H1 (cell line): ENCODE results near the gene ADGRB3. TPM values are rescaled to one million over a fixed set of nuclear protein-coding genes. Genes with fewer than 3 reads are reported as not detected.
A peak's percentile ranks its signal among the peaks of the same experiment; 100 is the strongest.

Experiments used
- CTCF ChIA-PET: fragments of 300-600 bp; sonication (Branson Sonifier 250); formaldehyde crosslinking; loops from one replicate; lab custom pipeline; 2021; ENCODE audit not compliant: partially characterized antibody; lab: Charles Lee
- POLR2A ChIA-PET: fragments of 300-600 bp; sonication (Branson Sonifier 250); formaldehyde crosslinking; loops from one replicate; lab custom pipeline; 2021; ENCODE audit warnings: inconsistent platforms; ENCODE audit not compliant: partially characterized antibody; lab: Charles Lee
- DNase-seq, 2 experiments: peaks; one replicate each; pipeline versions ENCODE4 v3.0.0 to v3.0.0-alpha.2; 2010 to 2022; ENCODE audit warnings: low spot score in 2 of 2, low read depth in 1 of 2, mixed read lengths in 1 of 2
- FAIRE-seq: peaks from 2 replicates; lab custom pipeline; 2011; peaks lifted over from hg19 to GRCh38; lab: Jason Lieb, UNC
- H2AFZ ChIP-seq: 2 replicates; pipeline ENCODE4 v1.8.1; 2012; ENCODE audit warnings: low read length, inconsistent platforms
- H2AK5ac ChIP-seq: 2 replicates; pipeline ENCODE4 v1.6.1; 2013; ENCODE audit warnings: low read depth, low read length
- H2BK120ac ChIP-seq: replicated peaks from 2 replicates; pipeline ENCODE3; 2013; ENCODE audit warnings: low read depth, low read length, inconsistent platforms
- H2BK12ac ChIP-seq: 2 replicates; pipeline ENCODE4 v1.6.1; 2013; ENCODE audit warnings: low read depth, low read length
- H2BK15ac ChIP-seq: 2 replicates; pipeline ENCODE4 v1.6.1; 2013; ENCODE audit warnings: low read length
- H2BK20ac ChIP-seq: 2 replicates; pipeline ENCODE4 v1.6.1; 2013; ENCODE audit warnings: low read length
- H2BK5ac ChIP-seq: 2 replicates; pipeline ENCODE4 v1.6.1; 2013; ENCODE audit warnings: low read depth, low read length
- H3K14ac ChIP-seq: 2 replicates; pipeline ENCODE4 v1.6.1; 2013; ENCODE audit warnings: inconsistent platforms; ENCODE audit not compliant: insufficient read length
- H3K18ac ChIP-seq: 2 replicates; pipeline ENCODE4 v1.6.1; 2013; ENCODE audit warnings: low read length; ENCODE audit errors: extremely low read depth
- H3K23ac ChIP-seq: 2 replicates; pipeline ENCODE4 v1.6.1; 2013; ENCODE audit warnings: inconsistent platforms; ENCODE audit not compliant: insufficient read length
- H3K23me2 ChIP-seq: 2 replicates; pipeline ENCODE4 v1.6.1; 2013; ENCODE audit warnings: low read depth, low read length
- H3K27ac ChIP-seq: 2 replicates; pipeline ENCODE4 v1.6.1; 2011; ENCODE audit warnings: low read depth, low read length, inconsistent platforms
- H3K27me3 ChIP-seq, 4 experiments: replicated peaks in 1 of 4; 1 replicate in 1 of 4; 2 replicates in 3 of 4; pipeline versions ENCODE4 v1.6.1 to v1.8.1; 2011 to 2013; ENCODE audit warnings: low read length in 3 of 4, mild to moderate bottlenecking in 3 of 4, inconsistent platforms in 2 of 4, mixed read lengths in 2 of 4, moderate library complexity in 1 of 4; ENCODE audit not compliant: control insufficient read depth in 3 of 4, insufficient read depth in 3 of 4; ENCODE audit errors: extremely low read depth in 1 of 4
- H3K36me3 ChIP-seq, 4 experiments: 2 replicates each; pipeline versions ENCODE4 v1.6.1 to v1.8.1; 2011 to 2013; ENCODE audit warnings: mild to moderate bottlenecking in 4 of 4, low read length in 3 of 4, moderate library complexity in 2 of 4, control low read depth in 1 of 4, inconsistent platforms in 1 of 4; ENCODE audit not compliant: insufficient read depth in 4 of 4, control insufficient read depth in 2 of 4
- H3K4ac ChIP-seq: replicated peaks from 2 replicates; pipeline ENCODE3; 2013; ENCODE audit warnings: low read length, low read depth, mixed read lengths, inconsistent platforms; ENCODE audit not compliant: insufficient read length
- H3K4me1 ChIP-seq, 4 experiments: replicated peaks in 1 of 4; 1 replicate in 1 of 4; 2 replicates in 3 of 4; pipeline versions ENCODE4 v1.6.1 to v1.8.1; 2011 to 2013; ENCODE audit warnings: low read length in 3 of 4, inconsistent platforms in 2 of 4, mixed read lengths in 1 of 4; ENCODE audit not compliant: insufficient read depth in 4 of 4, control insufficient read depth in 3 of 4
- H3K4me2 ChIP-seq, 2 experiments: 2 replicates each; pipeline versions ENCODE4 v1.6.1 to v1.8.1; 2011 to 2013; ENCODE audit warnings: low read depth in 2 of 2, low read length in 2 of 2, control low read depth in 1 of 2, inconsistent platforms in 1 of 2, mild to moderate bottlenecking in 1 of 2; ENCODE audit not compliant: insufficient read depth in 1 of 2
- H3K4me3 ChIP-seq, 4 experiments: fragments of 200-600, 300-600 bp in 1 of 4; sonication (generic), shearing (Covaris generic), sonication (Bioruptor Twin) in 1 of 4; 2 replicates each; pipeline versions ENCODE4 v1.5.1 to v1.8.1; 2011 to 2016; ENCODE audit warnings: low read length in 4 of 4, low read depth in 3 of 4, control low read depth in 2 of 4, inconsistent platforms in 2 of 4, mild to moderate bottlenecking in 2 of 4, mixed read lengths in 1 of 4, moderate library complexity in 1 of 4; ENCODE audit not compliant: insufficient read depth in 2 of 4; ENCODE audit errors: extremely low read depth in 1 of 4
- H3K56ac ChIP-seq: replicated peaks from 2 replicates; pipeline ENCODE3; 2013; ENCODE audit warnings: low read depth, mild to moderate bottlenecking, mixed read lengths, low read length, inconsistent platforms; ENCODE audit not compliant: insufficient read length
- H3K79me1 ChIP-seq: 2 replicates; pipeline ENCODE4 v1.6.1; 2013; ENCODE audit warnings: low read depth, low read length, control low read depth
- H3K79me2 ChIP-seq, 2 experiments: 2 replicates each; pipeline versions ENCODE4 v1.6.1 to v1.8.1; 2012 to 2013; ENCODE audit warnings: low read length in 2 of 2, mild to moderate bottlenecking in 2 of 2, inconsistent platforms in 1 of 2; ENCODE audit not compliant: insufficient read depth in 2 of 2, control insufficient read depth in 1 of 2
- H3K9ac ChIP-seq, 4 experiments: replicated peaks in 1 of 4; 1 replicate in 1 of 4; 2 replicates in 3 of 4; pipeline versions ENCODE4 v1.6.1 to v1.8.1; 2011 to 2013; ENCODE audit warnings: low read depth in 3 of 4, low read length in 3 of 4, control low read depth in 2 of 4, mild to moderate bottlenecking in 2 of 4, moderate library complexity in 2 of 4, inconsistent platforms in 1 of 4; ENCODE audit errors: extremely low read depth in 1 of 4
- H3K9me3 ChIP-seq, 2 experiments: 2 replicates each; pipeline versions ENCODE4 v1.6.1 to v1.8.1; 2012 to 2013; ENCODE audit warnings: mild to moderate bottlenecking in 2 of 2, moderate library complexity in 2 of 2, control low read depth in 1 of 2, inconsistent platforms in 1 of 2, low read depth in 1 of 2, low read length in 1 of 2, mixed read lengths in 1 of 2; ENCODE audit not compliant: insufficient read depth in 2 of 2
- H4K20me1 ChIP-seq, 2 experiments: replicated peaks in 1 of 2; 2 replicates each; pipeline versions ENCODE3 to v1.8.1; 2011 to 2013; ENCODE audit warnings: inconsistent platforms in 2 of 2, low read length in 2 of 2, mild to moderate bottlenecking in 1 of 2; ENCODE audit not compliant: insufficient read depth in 2 of 2, control insufficient read depth in 1 of 2
- H4K5ac ChIP-seq: 2 replicates; pipeline ENCODE4 v1.6.1; 2013; ENCODE audit warnings: low read length, low read depth, mixed read lengths, inconsistent platforms; ENCODE audit not compliant: insufficient read length
- H4K8ac ChIP-seq: 2 replicates; pipeline ENCODE4 v1.8.0; 2013; ENCODE audit warnings: mild to moderate bottlenecking, moderate library complexity, low read length, inconsistent platforms; ENCODE audit not compliant: insufficient read depth; ENCODE audit errors: extremely low read depth
- H4K91ac ChIP-seq: replicated peaks from 2 replicates; pipeline ENCODE3; 2013; ENCODE audit warnings: low read length, mixed read lengths, inconsistent platforms; ENCODE audit not compliant: insufficient read length
- CEBPB ChIP-seq: IDR thresholded peaks from 2 replicates; pipeline ENCODE4 v1.6.1; 2012; ENCODE audit warnings: low read depth, low read length
- JUN ChIP-seq: IDR thresholded peaks from 2 replicates; pipeline ENCODE4 v1.6.1; 2011; ENCODE audit warnings: low read depth, mild to moderate bottlenecking, improper control_type of control experiment, low read length
- JUND ChIP-seq: IDR thresholded peaks from 2 replicates; pipeline ENCODE4 v1.6.1; 2011; ENCODE audit warnings: mild to moderate bottlenecking, improper control_type of control experiment, low read length
- KDM1A ChIP-seq: fragments of 200-600, 300-600 bp; sonication (generic); IDR thresholded peaks from 2 replicates; pipeline ENCODE4 v1.7.1; 2016; ENCODE audit warnings: mild to moderate bottlenecking, low read length, borderline replicate concordance
- KDM5A ChIP-seq: fragments of 200-600 bp; IDR thresholded peaks from 2 replicates; pipeline ENCODE4 v1.7.1; 2012; ENCODE audit warnings: mild to moderate bottlenecking, low read length, inconsistent platforms, mixed read lengths
- PHF8 ChIP-seq: fragments of 200-600 bp; sonication (generic); conservative IDR thresholded peaks from 2 replicates; pipeline ENCODE4 v1.7.1; 2012; ENCODE audit warnings: low read depth, mild to moderate bottlenecking, inconsistent platforms, low read length, moderate library complexity
- RAD21 ChIP-seq, 2 experiments: IDR thresholded peaks in 1 of 2; conservative IDR thresholded peaks in 1 of 2; 2 replicates each; pipeline ENCODE4 v1.6.1; 2011; ENCODE audit warnings: low read depth in 2 of 2, low read length in 2 of 2, improper control_type of control experiment in 1 of 2, inconsistent platforms in 1 of 2, mild to moderate bottlenecking in 1 of 2, moderate library complexity in 1 of 2
- SIN3A ChIP-seq, 2 experiments: IDR thresholded peaks in 1 of 2; conservative IDR thresholded peaks in 1 of 2; 2 replicates each; pipeline ENCODE4 v1.6.1; 2011 to 2012; ENCODE audit warnings: low read length in 2 of 2, improper control_type of control experiment in 1 of 2, low read depth in 1 of 2, mild to moderate bottlenecking in 1 of 2
- SIRT6 ChIP-seq: IDR thresholded peaks from one replicate; pipeline ENCODE4 v1.7.1; 2012; ENCODE audit warnings: low read length, inconsistent platforms
- SP2 ChIP-seq: IDR thresholded peaks from 2 replicates; pipeline ENCODE4 v1.6.1; 2012; ENCODE audit warnings: mild to moderate bottlenecking, low read length, inconsistent platforms
- USF2 ChIP-seq: IDR thresholded peaks from 2 replicates; pipeline ENCODE4 v1.6.1; 2011; ENCODE audit warnings: low read length, improper control_type of control experiment
- WGBS, 2 experiments: shearing (Covaris generic) in 1 of 2; methylation state at CpG; one replicate each; pipeline versions ENCODE4 v1.1.6 to v1.1.7; 2013 to 2015; ENCODE audit warnings: low lambda C conversion rate in 2 of 2, mixed read lengths in 2 of 2, inconsistent platforms in 1 of 2, low coverage in 1 of 2, missing lambda C conversion rate in 1 of 2; ENCODE audit not compliant: insufficient replicate concordance in 2 of 2, insufficient coverage in 1 of 2, insufficient read length in 1 of 2; ENCODE audit errors: extremely low coverage in 1 of 2, missing lambda C conversion rate in 1 of 2; 5-methylcytosine and 5-hydroxymethylcytosine counted together
- polyA plus RNA-seq, 7 experiments: library from polyadenylated mRNA; depleted of rRNA in 3 of 7; stranded (reverse) in 5 of 7; unstranded in 2 of 7; fragments of >200 nt in 5 of 7; fragments of 200-250 nt in 2 of 7; gene quantifications; 1 replicate in 5 of 7; 2 replicates in 1 of 7; 4 replicates in 1 of 7; pipeline versions ENCODE4 v1.2.1 to v1.2.3, GENCODE V29; 2011 to 2013; ENCODE audit warnings: missing spikeins in 2 of 7, mixed read lengths in 2 of 7
- total RNA-seq: library from RNA; stranded (reverse); fragmentation: NEBNext Ultra II Directional; extraction: Animal tissue kit (Norgen Biotek cat#: 25700); gene quantifications from 2 replicates; pipeline ENCODE4 v1.2.1, GENCODE V29; 2021

The ADGRB3 gene
- total and polyA plus RNA-seq, 2 of the 8 experiments (the other 6 are each of a cell fraction or from before 2014, with no cell fraction given), result 0.35 to 1.2 TPM

GRCh38 chr6:68976260-68976659 lies 341.2 kb downstream of the ADGRB3 start:
- Histone ChIP-seq H3K27ac (no peak overlapping the region), H3K14ac (no peak overlapping the region), H2AK5ac (no peak overlapping the region), H3K79me2 (no peaks in the 10 kb centered on the region), H2BK120ac (no peak overlapping the region), H3K9me3 (no peaks in the 10 kb centered on the region), H2BK20ac (no peak overlapping the region), H3K4me2 (no peak overlapping the region), H2AFZ (no peak overlapping the region), H3K4me1 (no peaks in the 10 kb centered on the region), H3K4ac (no peak overlapping the region), H3K23ac (no peak overlapping the region), H3K9ac (no peak overlapping the region), H4K8ac (no peak overlapping the region), H4K20me1 (no peaks in the 10 kb centered on the region), H2BK5ac (no peak overlapping the region), H3K4me3 (no peak overlapping the region), H3K18ac (no peak overlapping the region), H4K91ac (no peak overlapping the region), H2BK15ac (no peak overlapping the region), H3K56ac (no peak overlapping the region), H3K23me2 (no peaks in the 10 kb centered on the region), H4K5ac (no peak overlapping the region), H2BK12ac (no peak overlapping the region), H3K27me3 (no peaks in the 10 kb centered on the region), H3K36me3 (no peaks in the 10 kb centered on the region), H3K79me1 (no peaks in the 10 kb centered on the region)
- DNase-seq (no peak), FAIRE-seq (no peak)
- ChIA-PET POLR2A (no interaction called here), CTCF (interaction anchor here (0.6 to 2.9 kb wide), 12 partner anchors 9 to 697 kb away, joined by 3 to 16 read pairs (median 6); no protein-coding TSS in a partner anchor)
- 60% methylated on average over 4 of the region's 4 CpGs; no CpG with 5 or more reads in 1 of the 2 experiments for WGBS, 2 experiments
- TF ChIP-seq JUN, result no peak
- TF ChIP-seq CEBPB, result no peak
- no peak for TF ChIP-seq SP2
- TF ChIP-seq KDM5A, result no peak
- peak; percentile 49 to 55 for TF ChIP-seq RAD21 (IDR thresholded peaks at IDR 0.05 in 1 of 2, conservative IDR thresholded peaks at IDR 0.05 in 1 of 2; ENCODE audit: low read depth in 2 of 2, low read length in 2 of 2)
- TF ChIP-seq PHF8, result no peak
- no peak for TF ChIP-seq USF2
- no peak for TF ChIP-seq SIN3A (conservative IDR thresholded peaks at IDR 0.05 in 1 of 2, IDR thresholded peaks at IDR 0.05 in 1 of 2; ENCODE audit: low read depth in 1 of 2, low read length in 2 of 2)
- no peak for TF ChIP-seq KDM1A
- no peak for TF ChIP-seq JUND
- no peak for TF ChIP-seq SIRT6
